Heart left ventricle (tissue), 13 donors: ENCODE results near the gene SNRNP70.

ENCODE experiments used
- POLR2A ChIP-seq, 2 donors: fragments of 450-650 bp; IDR thresholded peaks; one replicate each; pipeline ENCODE4 v1.6.1; 2017; ENCODE audit warnings: antibody characterized with exemption in 2 of 2, mild to moderate bottlenecking in 2 of 2, moderate library complexity in 2 of 2
- TF ChIP-seq, protein P1 (sequence below), 12 donors: fragments of 200-600 bp; sonication (generic) in 4 of 12; IDR thresholded peaks; one replicate each; pipeline versions ENCODE4 v1.5.0 to v1.8.0; 2018 to 2022; ENCODE audit warnings: antibody characterized with exemption in 12 of 12, mild to moderate bottlenecking in 5 of 12
- donor health status: ischemic (EF 13 %, LVEDD 7.1; RV severe dilation, severe dysfunction).
- donor health status: DM: no; HTN: yes; CAD: no.
- donor health status: DM: no; HTN: no; CAD: no.
- donor health status: ischemic (EF 25% LVEDD 6.9; RV normal size, moderate dysfunction).
- donor health status: ischemic (EF 25% LVEDD 5.7; RV mildly dilated, moderate dysfunction).
- donor health status: ischemic (EF 35%, LVEDD 5.7; RV mildly dilated, moderate dysfunction).
- donor health status: nonischemic (EF 11% LVEDD 7.7; RV severe dilation, severe dysfunction).
- donor health status: DM: yes; HTN: yes; CAD: no.
- donor health status: PGD.
- donor health status: ischemic (EF 29% LVEDD 5.4; RV normal size, mild dysfunction).
- donor health status: nonischemic (EF 23%, LVEDD 6.1; RV moderate dilation, normal function).

DNA sequence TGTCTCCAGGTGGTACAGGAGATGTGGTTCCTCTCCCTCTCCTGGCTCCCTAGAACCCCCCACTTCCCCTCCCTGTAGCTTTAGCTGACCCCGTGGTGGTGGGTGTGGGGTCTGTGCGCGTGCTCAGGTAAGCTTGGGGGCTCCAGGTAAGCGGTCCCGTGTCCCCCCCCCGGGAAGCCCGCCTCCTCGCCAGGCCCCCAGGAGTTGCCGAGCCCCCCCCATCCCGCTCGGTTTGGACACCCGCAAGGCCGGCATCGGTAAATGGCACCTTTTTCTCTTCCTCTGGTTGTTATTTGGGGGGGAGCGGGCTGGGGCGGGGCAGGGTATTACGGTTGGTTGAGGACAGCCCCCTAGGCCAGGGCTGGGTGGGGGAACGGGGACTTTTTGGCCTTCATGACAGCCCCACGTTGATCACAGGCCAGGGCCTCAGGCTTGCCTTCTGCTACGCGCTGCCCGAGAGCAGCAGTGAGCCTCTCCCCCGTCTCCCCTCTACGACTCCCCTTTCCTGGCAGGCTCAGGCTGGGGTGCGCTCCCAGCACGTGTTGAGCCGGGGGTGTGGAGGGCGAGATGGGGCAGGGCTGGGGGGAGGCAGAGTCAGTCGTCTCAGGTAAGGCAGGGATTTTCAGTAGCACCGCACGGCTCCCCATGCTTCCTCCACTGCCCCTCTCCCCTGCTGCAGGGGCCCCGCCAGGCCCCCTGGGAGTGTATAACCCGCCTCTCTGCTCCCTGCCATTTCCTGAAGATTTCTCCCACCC, 18.3 kb downstream of the SNRNP70 start:
- TF ChIP-seq POLR2A (IDR thresholded peaks at IDR 0.05), result no peak
- TF ChIP-seq, protein P1, sequence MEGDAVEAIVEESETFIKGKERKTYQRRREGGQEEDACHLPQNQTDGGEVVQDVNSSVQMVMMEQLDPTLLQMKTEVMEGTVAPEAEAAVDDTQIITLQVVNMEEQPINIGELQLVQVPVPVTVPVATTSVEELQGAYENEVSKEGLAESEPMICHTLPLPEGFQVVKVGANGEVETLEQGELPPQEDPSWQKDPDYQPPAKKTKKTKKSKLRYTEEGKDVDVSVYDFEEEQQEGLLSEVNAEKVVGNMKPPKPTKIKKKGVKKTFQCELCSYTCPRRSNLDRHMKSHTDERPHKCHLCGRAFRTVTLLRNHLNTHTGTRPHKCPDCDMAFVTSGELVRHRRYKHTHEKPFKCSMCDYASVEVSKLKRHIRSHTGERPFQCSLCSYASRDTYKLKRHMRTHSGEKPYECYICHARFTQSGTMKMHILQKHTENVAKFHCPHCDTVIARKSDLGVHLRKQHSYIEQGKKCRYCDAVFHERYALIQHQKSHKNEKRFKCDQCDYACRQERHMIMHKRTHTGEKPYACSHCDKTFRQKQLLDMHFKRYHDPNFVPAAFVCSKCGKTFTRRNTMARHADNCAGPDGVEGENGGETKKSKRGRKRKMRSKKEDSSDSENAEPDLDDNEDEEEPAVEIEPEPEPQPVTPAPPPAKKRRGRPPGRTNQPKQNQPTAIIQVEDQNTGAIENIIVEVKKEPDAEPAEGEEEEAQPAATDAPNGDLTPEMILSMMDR (IDR thresholded peaks at IDR 0.05), result no peak
